ENCODE data around the gene PTOV1.

PTOV1 gene

DNA sequence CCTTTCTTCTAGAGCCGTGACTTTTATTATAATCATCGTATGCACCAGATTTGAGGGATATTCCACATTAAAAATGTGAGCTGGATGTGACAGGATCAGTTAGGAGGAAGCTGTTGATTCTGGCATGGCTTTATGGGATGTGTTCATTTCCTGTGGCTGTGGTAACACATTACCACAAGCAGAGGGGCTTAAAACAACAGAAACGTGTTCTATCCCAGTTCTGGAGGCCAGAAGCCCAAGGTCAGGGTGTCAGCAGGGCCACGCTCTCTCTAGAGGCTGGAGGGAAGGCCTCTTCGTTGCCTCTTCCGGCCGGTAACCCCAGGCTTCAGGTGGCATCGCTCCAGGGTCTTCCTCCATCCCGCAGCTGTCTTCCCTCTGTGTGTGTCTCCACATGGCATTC is 18.4 kb upstream of the PTOV1 start:
- H3K27ac Mint-ChIP-seq: no peak overlapping the region
- peaks cover 7% of the 10 kb centered on the region for H3K36me3 Mint-ChIP-seq
- no peak overlapping the region for H3K4me3 Mint-ChIP-seq
- no peaks in the 10 kb centered on the region for H3K9me3 Mint-ChIP-seq
- no peaks in the 10 kb centered on the region for H3K27me3 Mint-ChIP-seq
- no peaks in the 10 kb centered on the region for H3K4me1 Mint-ChIP-seq

DNA sequence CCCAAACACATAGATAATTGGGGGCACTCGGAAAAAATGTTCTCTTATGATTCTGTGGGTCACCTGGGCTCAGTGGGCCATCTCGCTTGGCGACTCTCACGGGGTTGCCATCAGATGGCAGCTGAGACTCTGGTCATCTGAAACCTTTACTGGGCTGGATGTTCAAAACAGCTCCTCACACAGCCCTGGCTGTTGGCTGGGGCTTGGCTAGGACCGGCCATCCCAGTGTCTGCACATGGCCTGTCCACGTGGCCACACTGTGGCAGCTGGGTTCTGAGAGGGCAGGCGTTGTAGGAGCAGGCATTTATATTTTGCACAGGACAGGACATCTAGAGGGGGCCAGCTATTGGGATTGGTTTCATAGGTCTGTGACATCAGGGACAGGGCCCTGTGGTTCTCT is 17.4 kb upstream of the PTOV1 start:
- H3K9me3 Mint-ChIP-seq: no peaks in the 10 kb centered on the region
- no peaks in the 10 kb centered on the region for H3K27me3 Mint-ChIP-seq
- H3K4me3 Mint-ChIP-seq: no peak overlapping the region
- H3K27ac Mint-ChIP-seq: no peak overlapping the region
- H3K36me3 Mint-ChIP-seq: peaks cover 11% of the 10 kb centered on the region
- H3K4me1 Mint-ChIP-seq: no peaks in the 10 kb centered on the region

DNA sequence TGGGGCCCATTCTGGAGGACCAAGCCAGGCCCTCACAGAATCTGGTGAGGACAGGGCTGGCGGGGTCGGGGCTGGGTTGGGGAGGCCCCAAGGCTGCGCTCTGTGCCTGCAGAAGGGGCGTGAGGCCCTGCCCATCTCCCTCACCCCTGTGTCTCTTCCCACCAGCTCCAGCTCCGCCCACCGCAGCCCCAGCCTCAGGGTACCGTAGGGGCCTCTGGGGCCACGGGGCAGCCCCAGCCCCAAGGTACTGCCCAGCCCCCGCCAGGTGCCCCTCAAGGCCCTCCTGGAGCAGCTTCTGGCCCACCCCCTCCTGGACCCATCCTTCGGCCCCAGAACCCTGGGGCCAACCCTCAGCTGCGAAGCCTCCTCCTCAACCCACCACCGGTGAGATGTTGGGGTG is 15.4 kb upstream of the PTOV1 start:
- Mint-ChIP-seq H3K27ac (no peak overlapping the region), H3K4me1 (no peaks in the 10 kb centered on the region), H3K4me3 (no peak overlapping the region), H3K27me3 (no peaks in the 10 kb centered on the region), H3K9me3 (no peaks in the 10 kb centered on the region), H3K36me3 (peaks cover 16% of the 10 kb centered on the region)

DNA sequence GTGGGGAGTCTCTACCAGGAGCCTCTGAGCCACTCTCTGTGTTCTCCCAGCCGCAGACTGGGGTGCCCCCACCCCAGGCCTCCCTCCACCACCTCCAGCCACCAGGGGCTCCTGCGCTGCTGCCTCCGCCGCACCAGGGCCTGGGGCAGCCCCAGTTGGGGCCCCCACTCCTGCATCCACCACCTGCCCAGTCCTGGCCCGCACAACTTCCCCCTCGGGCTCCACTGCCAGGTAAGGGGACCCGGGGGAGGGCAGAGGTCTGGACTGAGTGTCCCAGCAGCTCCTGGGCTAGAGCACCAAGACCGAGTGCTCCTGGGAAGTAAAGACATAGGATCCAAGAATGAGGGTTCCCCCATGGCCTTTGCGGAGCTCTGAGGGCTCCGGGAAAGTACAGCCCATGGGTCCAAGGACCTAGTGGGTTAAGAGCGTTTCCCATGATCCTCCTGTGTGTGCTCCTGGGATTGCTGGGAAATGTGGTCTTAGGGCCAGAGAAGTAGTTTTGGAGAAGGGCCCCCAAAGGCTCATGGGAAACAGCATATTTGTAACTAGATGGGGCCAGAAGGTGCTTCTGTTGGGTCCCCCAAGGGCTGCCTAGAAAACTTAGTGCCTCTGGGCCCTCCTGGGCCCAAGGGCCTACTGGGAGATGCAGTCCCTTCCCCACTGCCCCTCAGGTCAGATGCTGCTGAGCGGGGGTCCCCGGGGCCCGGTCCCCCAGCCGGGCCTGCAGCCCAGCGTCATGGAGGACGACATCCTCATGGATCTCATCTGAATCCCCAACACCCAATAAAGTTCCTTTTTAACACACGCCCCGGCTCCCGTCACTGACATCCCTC is 14.6 kb upstream of the PTOV1 start:
- Mint-ChIP-seq H3K27me3 (no peaks in the 10 kb centered on the region), H3K4me3 (no peak overlapping the region), H3K9me3 (no peaks in the 10 kb centered on the region), H3K27ac (no peak overlapping the region), H3K4me1 (no peaks in the 10 kb centered on the region), H3K36me3 (peaks cover 16% of the 10 kb centered on the region)

DNA sequence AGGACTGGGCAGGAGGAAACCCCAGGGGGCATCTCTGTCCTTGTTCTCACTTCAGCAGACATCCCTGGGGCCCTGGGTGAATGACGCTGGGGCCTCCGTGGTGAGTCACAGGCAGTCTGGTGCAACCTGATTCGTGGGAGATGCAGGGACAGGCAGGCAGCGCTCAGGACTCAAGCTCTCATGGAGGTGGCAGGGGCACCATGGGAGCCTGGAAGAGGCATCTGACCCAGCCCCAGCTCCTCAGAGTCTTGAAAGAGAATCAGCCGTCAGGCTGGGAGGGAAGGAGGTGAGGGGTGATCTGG is 14.0 kb upstream of the PTOV1 start:
- Mint-ChIP-seq H3K4me1 (no peaks in the 10 kb centered on the region), H3K27me3 (no peaks in the 10 kb centered on the region)

DNA sequence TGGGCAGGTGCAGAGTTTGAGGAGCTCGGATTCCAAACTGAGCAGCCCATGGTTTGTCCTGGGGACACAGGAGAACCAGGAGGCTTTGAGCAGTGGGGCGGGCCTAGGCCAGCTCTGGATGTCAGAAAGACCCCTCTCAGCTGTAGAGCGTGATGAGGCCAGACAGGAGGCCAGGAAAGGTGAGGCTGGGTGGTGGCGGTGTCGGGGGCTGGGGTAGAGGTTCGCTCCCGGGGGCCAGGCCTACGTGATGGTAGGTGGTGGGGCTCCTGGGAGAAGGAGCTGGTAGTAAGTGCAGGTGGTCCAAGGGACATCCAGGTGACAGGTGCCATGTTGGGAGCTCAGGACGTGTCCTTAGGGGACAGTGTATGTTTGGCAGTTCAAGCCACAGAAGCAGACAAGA is 13.5 kb upstream of the PTOV1 start:
- Mint-ChIP-seq H3K9me3 (no peaks in the 10 kb centered on the region), H3K27ac (no peak overlapping the region), H3K36me3 (peaks cover 16% of the 10 kb centered on the region), H3K27me3 (no peaks in the 10 kb centered on the region), H3K4me3 (no peak overlapping the region), H3K4me1 (no peaks in the 10 kb centered on the region)

More for the DNA sequence above, 14.0 kb upstream of the PTOV1 start:
- Mint-ChIP-seq H3K9me3 (no peaks in the 10 kb centered on the region), H3K4me3 (no peak overlapping the region), H3K36me3 (peaks cover 16% of the 10 kb centered on the region), H3K27ac (no peak overlapping the region)

DNA sequence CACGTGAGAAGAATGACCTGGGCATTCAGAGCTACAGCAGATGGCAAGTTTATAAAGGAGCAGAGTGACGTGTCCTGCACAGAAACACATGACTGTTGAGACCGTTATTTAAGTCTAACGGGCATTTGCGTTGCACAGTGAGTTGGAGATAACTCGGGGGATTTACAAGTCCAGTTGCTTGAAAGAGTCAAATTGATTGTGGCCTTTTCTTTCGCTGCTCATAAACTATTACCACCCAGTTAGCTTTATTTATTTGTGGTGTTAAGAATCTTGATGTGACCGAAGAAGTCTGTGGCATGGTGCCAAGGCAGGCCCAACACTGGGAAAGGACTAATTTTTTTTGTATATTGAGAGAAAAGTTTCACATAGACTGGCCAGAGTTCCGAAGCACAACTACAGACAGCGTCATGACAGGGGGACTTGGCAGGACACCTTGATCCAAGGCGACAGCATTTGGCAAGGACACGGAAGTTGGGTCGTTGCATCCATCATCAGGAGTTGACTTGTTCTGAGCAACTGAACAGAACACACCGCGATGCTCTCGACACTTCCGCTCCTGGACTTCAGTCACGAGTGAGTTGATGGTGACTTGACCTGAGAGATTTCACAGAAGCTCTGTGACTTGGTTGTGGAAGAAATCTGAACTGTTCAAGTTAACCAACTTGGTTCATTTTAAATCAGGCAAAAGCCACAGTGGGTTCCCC is 11.9 kb upstream of the PTOV1 start:
- Mint-ChIP-seq H3K27me3 (no peaks in the 10 kb centered on the region), H3K27ac (no peak overlapping the region), H3K4me1 (no peaks in the 10 kb centered on the region), H3K4me3 (no peak overlapping the region), H3K36me3 (peaks cover 16% of the 10 kb centered on the region), H3K9me3 (no peaks in the 10 kb centered on the region)

DNA sequence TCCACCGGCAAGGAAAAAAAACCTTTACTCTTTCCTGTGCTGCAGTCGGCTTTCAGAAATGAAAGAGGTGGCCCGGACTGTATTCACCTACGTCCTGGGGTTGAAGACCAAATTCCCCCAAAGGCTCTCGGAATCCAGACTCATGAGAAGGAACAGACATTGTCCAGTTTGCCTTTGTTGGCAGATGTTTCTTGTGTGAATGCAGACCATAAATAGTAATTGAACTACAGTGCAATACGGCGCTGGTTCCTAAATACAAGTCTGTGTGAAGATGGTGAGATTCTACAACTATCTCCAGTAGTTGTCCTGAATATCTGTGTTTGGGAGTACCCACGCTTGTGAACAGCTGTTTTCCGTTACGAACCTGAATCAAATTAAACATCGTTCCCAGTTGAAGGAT is 11.2 kb upstream of the PTOV1 start:
- no peaks in the 10 kb centered on the region for H3K4me1 Mint-ChIP-seq

DNA sequence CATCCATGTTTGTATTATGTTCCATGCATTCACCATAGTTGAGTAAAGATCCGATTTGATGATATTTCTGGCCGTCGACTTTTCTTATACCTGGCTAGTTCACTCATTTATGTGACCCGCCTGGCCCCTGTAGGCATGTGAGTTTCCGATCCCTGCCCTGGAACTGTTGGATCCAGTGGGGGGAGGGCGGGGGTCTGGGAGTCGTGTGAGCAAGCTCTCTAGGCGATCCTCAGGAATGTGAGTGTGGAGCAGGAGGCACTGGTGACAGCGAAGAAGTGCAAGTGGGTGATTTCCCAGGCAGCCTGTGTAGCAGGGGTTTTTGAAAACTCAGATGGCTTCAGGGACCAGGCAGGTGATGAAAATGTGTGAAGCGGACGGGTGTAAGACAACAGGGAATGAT is 10.6 kb upstream of the PTOV1 start:
- H3K9me3 Mint-ChIP-seq: no peaks in the 10 kb centered on the region
- no peak overlapping the region for H3K27ac Mint-ChIP-seq
- H3K27me3 Mint-ChIP-seq: no peaks in the 10 kb centered on the region
- no peaks in the 10 kb centered on the region for H3K4me1 Mint-ChIP-seq
- no peak overlapping the region for H3K4me3 Mint-ChIP-seq
- peaks cover 13% of the 10 kb centered on the region for H3K36me3 Mint-ChIP-seq

More for the DNA sequence above, 11.2 kb upstream of the PTOV1 start:
- H3K27me3 Mint-ChIP-seq: no peaks in the 10 kb centered on the region
- peaks cover 15% of the 10 kb centered on the region for H3K36me3 Mint-ChIP-seq
- H3K4me3 Mint-ChIP-seq: no peak overlapping the region
- no peak overlapping the region for H3K27ac Mint-ChIP-seq
- no peaks in the 10 kb centered on the region for H3K9me3 Mint-ChIP-seq

DNA sequence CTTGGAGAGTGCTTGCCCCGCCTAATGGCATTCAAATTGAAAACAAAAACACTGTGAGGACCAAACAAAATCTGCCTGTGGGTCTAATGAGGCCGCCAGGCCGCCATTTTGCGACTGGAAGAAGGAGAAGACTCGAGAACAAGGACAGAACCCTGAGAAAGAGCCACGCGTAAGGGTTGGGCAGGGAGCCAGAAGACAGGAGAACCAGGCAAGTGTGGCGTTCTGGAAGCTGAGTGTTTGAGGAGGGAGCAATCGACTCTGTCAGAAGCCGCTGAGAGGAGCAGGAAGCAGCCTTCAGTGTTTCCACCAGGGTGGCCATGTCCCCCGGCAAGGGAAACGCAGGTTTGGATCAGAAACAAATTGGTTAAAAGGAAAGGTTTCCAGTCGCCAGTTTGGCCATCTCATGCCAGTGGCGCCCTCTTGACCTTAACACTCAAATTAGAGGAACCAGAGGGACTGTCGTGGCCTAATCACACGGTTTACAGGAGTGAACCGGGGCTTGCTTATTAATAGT is 10.2 kb upstream of the PTOV1 start:
- Mint-ChIP-seq H3K27ac (no peak overlapping the region), H3K27me3 (no peaks in the 10 kb centered on the region), H3K4me1 (no peaks in the 10 kb centered on the region), H3K4me3 (no peak overlapping the region), H3K9me3 (no peaks in the 10 kb centered on the region), H3K36me3 (peaks cover 13% of the 10 kb centered on the region)

DNA sequence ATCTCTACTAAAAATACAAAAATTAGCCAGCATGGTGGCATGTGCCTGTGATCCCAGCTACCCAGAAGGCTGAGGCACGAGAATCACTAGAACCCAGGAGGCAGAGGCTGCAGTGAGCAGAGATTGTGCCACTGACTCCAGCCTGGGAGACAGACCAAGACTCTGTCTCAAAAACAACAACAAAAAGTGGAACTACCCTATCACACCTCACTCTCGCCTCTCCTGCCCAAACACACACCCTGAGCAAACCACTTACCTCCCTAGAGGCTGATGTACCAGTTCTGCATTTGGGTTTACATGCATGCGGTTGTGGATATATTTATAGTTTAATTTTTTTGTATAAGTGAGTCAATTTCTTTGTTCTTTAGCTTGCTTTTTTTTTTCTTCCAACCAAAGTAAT is 7.7 kb upstream of the PTOV1 start:
- Mint-ChIP-seq H3K27me3 (no peaks in the 10 kb centered on the region), H3K27ac (no peak overlapping the region), H3K4me1 (peaks cover 3% of the 10 kb centered on the region), H3K9me3 (no peaks in the 10 kb centered on the region), H3K4me3 (no peak overlapping the region), H3K36me3 (peaks cover 8% of the 10 kb centered on the region)

DNA sequence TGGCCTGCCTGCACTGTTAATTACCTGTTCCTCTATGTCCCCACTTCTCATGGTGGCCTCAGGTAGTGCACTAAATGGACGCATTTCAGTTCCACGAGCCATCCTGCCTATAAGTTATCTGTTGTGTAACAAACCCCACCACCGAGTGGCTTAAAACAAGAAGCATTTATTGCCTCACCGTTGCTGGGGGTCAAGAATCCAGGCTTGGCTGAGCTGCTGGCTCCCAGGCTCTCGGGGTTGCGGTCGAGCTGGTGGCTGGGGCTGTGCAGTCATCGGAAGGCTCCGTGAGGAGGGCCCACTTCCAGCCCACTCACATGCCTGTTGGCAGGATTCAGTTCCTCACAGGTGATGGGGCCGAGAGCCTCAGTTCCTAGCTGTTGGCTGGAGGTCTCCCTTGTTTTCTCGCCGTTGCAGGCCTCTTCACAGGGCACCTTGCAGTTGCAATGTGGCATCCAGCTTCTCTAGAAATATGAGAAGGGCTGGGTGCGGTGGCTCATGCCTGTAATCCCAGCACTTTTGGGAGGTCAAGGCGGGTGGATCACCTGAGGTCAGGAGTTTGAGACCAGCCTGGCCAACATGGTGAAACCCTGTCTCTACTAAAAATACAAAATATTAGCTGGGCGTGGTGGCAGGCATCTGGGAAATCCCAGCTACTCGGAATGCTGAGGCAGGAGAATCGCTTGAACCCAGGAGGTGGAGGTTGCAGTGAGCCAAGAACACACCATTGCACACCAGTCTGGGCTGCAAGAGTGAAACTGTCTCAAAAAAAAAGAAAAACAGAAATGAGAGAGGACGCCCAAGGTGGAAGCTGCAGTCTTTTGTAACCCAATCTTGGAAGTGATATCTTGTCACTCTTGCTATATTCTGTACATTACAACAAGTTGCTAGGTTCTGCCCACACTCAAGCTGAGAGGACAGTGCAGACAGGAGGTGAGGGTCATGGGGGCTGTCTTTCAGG is 6.5 kb upstream of the PTOV1 start:
- Mint-ChIP-seq H3K36me3 (no peaks in the 10 kb centered on the region), H3K9me3 (peaks cover 5% of the 10 kb centered on the region), H3K4me3 (no peak overlapping the region), H3K27ac (no peak overlapping the region), H3K4me1 (peaks cover 13% of the 10 kb centered on the region), H3K27me3 (no peaks in the 10 kb centered on the region)

DNA sequence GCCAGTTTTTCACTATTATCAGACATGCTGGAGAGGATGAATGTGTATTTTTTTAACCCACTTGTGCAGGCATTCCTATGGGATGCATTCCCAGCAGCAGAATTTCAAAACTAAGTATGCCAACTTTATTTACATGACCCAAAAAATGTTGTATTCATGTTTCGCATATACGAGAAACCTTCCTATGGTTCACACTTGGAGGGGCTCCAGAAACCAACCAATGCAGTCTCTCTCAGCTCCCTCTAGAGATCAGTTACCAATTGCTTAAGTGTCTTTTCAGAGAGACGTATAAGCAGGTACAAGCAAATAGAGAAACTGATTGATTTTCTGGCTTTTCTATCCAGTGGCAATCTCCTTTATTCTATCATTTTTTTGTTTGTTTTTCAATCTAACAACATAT is 5.5 kb upstream of the PTOV1 start:
- Mint-ChIP-seq H3K36me3 (no peaks in the 10 kb centered on the region), H3K4me3 (no peak overlapping the region), H3K4me1 (peaks cover 21% of the 10 kb centered on the region), H3K27me3 (no peaks in the 10 kb centered on the region), H3K9me3 (peaks cover 5% of the 10 kb centered on the region), H3K27ac (no peak overlapping the region)

DNA sequence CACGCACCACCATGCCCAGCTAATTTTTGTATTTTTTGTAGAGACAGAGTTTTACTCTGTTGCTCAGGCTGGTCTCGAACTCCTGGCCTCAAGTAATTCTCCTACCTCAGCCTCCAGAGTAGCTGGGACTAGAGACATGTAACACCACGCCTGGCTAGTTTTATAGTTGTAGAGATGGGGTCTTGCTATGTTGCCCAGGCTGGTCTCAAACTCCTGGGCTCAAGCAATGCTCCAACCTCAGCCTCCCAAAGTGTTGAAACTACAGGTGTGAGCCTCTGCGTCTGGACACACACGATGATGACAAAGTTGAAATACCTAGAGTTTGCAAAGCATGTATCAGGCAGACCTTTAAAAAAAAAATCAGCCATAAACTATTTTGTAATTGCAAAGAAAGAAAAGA is 4.6 kb upstream of the PTOV1 start:
- H3K27me3 Mint-ChIP-seq: no peaks in the 10 kb centered on the region
- H3K4me3 Mint-ChIP-seq: no peak overlapping the region
- no peaks in the 10 kb centered on the region for H3K36me3 Mint-ChIP-seq
- H3K27ac Mint-ChIP-seq: no peak overlapping the region
- H3K9me3 Mint-ChIP-seq: peaks cover 5% of the 10 kb centered on the region
- peaks cover 21% of the 10 kb centered on the region for H3K4me1 Mint-ChIP-seq

DNA sequence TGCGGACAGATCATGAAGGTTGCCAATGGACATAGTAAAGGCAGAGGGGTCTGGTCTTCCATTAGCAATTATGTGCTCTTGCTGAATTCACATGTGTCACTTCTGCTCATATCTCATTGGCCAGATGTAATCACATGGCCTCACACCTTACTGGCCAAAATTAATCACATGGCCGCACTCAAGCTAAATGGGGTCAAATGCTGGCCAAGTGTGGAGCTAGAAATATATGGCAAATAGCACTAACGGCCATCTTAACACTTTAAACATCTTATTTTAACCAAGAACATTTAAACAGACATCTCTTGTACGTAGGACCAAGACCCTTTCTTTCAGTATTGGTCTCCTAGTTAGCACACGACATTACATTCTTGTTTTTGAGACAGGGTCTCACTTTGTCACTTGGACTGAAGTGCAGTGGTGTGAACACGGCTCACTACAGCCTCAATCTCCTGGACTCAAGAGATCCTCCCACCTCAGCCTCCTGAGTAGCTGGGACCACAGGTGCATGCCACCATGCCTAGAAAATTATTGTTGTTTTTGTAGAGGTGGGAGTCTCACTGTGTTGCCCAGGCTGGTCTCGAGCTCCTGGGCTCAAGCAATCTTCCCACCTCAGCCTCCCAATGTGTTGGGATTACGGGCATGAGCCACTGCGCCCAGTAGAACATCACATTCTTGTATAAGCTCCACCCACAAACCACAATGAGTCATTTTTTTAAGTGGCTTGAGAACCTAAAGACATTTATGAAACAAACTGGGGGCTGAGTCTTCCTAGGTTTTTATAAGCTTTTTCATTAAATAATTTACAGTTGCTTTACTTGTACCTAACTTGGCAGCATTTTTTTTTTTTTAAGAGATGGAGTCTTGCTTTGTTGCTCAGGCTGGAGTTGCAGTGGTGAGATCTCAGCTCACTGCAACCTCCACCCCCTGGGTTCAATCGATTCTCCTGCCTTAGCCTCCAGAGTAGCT is 2.9 kb upstream of the PTOV1 start:
- peaks cover 5% of the 10 kb centered on the region for H3K9me3 Mint-ChIP-seq
- H3K4me3 Mint-ChIP-seq: no peak overlapping the region
- peaks cover 32% of the 10 kb centered on the region for H3K4me1 Mint-ChIP-seq
- H3K36me3 Mint-ChIP-seq: no peaks in the 10 kb centered on the region
- H3K27ac Mint-ChIP-seq: no peak overlapping the region
- H3K27me3 Mint-ChIP-seq: no peaks in the 10 kb centered on the region

Data from activated naive CD4-positive, alpha-beta T cell treated with anti-CD3 and anti-CD28 coated beads, Interleukin-2, amount 50 U/mL, for 24 hours (primary cell).